Measurements from ENCODE around the gene FOXL3. TPM values are rescaled to one million over a fixed set of nuclear protein-coding genes. Genes with fewer than 3 reads are reported as not detected.

FOXL3 gene
- polyA plus RNA-seq, 1 of the 3 experiments (the other 2 are of a cell fraction): not detected

DNA sequence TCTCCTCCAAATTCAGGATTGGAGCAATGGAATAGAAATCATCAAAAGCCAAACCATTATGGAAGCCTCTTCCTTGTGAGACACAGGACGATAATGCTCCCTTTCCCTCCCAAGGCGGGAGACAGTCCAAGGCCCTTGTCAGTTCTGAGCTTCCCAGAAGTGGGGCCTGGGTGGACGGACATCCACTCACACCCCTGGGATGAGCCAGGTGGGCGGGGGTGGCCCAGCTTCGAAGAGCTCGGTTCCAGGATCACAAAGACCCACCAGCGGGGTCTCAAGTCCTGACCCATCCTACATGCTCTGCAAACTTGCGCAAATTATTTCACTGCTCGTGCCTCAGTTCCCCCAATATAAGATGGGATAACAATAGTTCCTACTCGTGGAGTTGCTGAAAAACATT is 10.1 kb upstream of the FOXL3 start (continued):
- TF ChIP-seq MXI1 (IDR thresholded peaks at IDR 0.05; ENCODE audit: low read depth, low read length) (no peak), GATA2 (CRISPR knock-in tag; IDR thresholded peaks at IDR 0.05) (no peak), TEAD4 (IDR thresholded peaks at IDR 0.05; ENCODE audit: borderline replicate concordance, insufficient read depth) (no peak), GABPA (IDR thresholded peaks at IDR 0.05; ENCODE audit: low read depth) (no peak), YY1 (IDR thresholded peaks at IDR 0.05; ENCODE audit: low read depth) (no peak)
- TF ChIP-seq, protein P1, sequence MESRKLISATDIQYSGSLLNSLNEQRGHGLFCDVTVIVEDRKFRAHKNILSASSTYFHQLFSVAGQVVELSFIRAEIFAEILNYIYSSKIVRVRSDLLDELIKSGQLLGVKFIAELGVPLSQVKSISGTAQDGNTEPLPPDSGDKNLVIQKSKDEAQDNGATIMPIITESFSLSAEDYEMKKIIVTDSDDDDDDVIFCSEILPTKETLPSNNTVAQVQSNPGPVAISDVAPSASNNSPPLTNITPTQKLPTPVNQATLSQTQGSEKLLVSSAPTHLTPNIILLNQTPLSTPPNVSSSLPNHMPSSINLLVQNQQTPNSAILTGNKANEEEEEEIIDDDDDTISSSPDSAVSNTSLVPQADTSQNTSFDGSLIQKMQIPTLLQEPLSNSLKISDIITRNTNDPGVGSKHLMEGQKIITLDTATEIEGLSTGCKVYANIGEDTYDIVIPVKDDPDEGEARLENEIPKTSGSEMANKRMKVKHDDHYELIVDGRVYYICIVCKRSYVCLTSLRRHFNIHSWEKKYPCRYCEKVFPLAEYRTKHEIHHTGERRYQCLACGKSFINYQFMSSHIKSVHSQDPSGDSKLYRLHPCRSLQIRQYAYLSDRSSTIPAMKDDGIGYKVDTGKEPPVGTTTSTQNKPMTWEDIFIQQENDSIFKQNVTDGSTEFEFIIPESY (IDR thresholded peaks at IDR 0.05; ENCODE audit: borderline replicate concordance, low read depth): no peak
- TF ChIP-seq, protein P2, sequence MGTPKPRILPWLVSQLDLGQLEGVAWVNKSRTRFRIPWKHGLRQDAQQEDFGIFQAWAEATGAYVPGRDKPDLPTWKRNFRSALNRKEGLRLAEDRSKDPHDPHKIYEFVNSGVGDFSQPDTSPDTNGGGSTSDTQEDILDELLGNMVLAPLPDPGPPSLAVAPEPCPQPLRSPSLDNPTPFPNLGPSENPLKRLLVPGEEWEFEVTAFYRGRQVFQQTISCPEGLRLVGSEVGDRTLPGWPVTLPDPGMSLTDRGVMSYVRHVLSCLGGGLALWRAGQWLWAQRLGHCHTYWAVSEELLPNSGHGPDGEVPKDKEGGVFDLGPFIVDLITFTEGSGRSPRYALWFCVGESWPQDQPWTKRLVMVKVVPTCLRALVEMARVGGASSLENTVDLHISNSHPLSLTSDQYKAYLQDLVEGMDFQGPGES (IDR thresholded peaks at IDR 0.05; ENCODE audit: low read depth, low read length): no peak

DNA sequence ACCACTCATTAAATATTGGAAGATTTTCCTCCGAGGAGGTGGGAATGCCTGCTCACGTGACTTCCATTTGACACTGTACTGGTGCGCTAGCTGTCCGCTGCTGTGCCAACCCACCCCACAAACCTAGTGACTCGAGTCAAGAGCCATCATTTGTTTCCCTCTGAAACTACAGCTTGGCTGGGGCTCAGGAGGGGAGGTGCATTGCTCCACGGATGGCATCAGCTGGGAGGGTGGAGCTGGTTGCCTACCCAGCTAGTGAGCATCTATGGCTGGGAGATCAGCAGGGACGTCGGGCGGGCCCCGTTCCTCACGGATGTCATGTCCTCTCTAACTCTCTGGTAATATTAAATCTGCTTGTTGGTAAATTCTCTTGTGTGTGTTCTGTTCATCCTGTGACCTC is 9.5 kb upstream of the FOXL3 start:
- no peaks in the 10 kb centered on the region for H4K20me1 ChIP-seq (ENCODE audit: insufficient read depth)
- no peak for DNase-seq

DNA sequence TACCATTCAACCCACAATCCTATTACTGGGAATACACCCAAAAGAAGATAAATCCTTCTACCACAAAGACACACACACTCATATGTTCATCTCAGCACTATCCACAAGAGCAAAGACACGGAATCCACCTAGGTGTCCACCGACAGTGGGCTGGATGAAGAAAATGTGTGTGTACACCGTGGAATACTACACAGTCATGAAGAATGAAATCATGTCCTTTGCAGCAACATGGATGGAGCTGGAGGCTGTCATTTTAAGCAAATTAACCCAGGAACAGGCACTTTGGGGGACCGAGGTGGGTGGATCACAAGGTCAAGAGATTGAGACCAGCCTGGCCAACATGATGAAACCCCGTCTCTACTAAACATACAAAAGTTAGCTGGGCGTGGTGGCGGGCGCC is 8.3 kb upstream of the FOXL3 start:
- DNase-seq: no peak
- H3K36me3 ChIP-seq (replicated peaks in 1 of 2; ENCODE audit: control insufficient read depth in 1 of 2, insufficient read depth in 2 of 2, low read length in 1 of 2): no peaks in the 10 kb centered on the region
- no peak overlapping the region for H3K4me3 ChIP-seq (ENCODE audit: low read depth in 2 of 2, low read length in 1 of 2)
- no peaks in the 10 kb centered on the region for H3K9me3 ChIP-seq
- no peak overlapping the region for H2AFZ ChIP-seq (ENCODE audit: low read depth)
- no peak overlapping the region for H3K9ac ChIP-seq
- H3K4me1 ChIP-seq (ENCODE audit: control insufficient read depth in 1 of 2, insufficient read depth in 2 of 2, low read depth in 1 of 2, low read length in 1 of 2): no peaks in the 10 kb centered on the region
- no peaks in the 10 kb centered on the region for H3K9me2 ChIP-seq
- WGBS (ENCODE audit: low lambda C conversion rate): 49% methylated on average over 8 of the region's 8 CpGs
- ChIA-PET POLR2A (no interaction called here), CTCF (interaction anchor here (1.2 to 1.4 kb wide), 2 partner anchors 9 to 14 kb away, joined by 3 to 6 read pairs; partner anchors contain the start of gene FOXL3)
- peaks cover 74% of the 10 kb centered on the region for H3K27me3 ChIP-seq (ENCODE audit: insufficient read depth)
- H3K79me2 ChIP-seq (ENCODE audit: insufficient read depth): no peaks in the 10 kb centered on the region
- no peak overlapping the region for H3K4me2 ChIP-seq
- H3K27ac ChIP-seq (ENCODE audit: low read depth in 2 of 2, low read length in 1 of 2): no peak overlapping the region
- TF ChIP-seq RAD21 (IDR thresholded peaks at IDR 0.05; ENCODE audit: low read length) (no peak), EZH2phosphoT487 (IDR thresholded peaks at IDR 0.05; ENCODE audit: borderline replicate concordance, low read depth) (no peak), RXRA (IDR thresholded peaks at IDR 0.05; ENCODE audit: borderline replicate concordance, low read depth) (no peak), YY1 (IDR thresholded peaks at IDR 0.05; ENCODE audit: low read depth) (no peak), NFIC (IDR thresholded peaks at IDR 0.05; ENCODE audit: borderline replicate concordance) (no peak), ELF1 (IDR thresholded peaks at IDR 0.05) (no peak), FOSL2 (IDR thresholded peaks at IDR 0.05; ENCODE audit: borderline replicate concordance, low read depth) (no peak)
- TF ChIP-seq, protein P3, sequence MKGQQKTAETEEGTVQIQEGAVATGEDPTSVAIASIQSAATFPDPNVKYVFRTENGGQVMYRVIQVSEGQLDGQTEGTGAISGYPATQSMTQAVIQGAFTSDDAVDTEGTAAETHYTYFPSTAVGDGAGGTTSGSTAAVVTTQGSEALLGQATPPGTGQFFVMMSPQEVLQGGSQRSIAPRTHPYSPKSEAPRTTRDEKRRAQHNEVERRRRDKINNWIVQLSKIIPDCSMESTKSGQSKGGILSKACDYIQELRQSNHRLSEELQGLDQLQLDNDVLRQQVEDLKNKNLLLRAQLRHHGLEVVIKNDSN (IDR thresholded peaks at IDR 0.05; ENCODE audit: borderline replicate concordance, low read depth): no peak
- TF ChIP-seq, protein P4, sequence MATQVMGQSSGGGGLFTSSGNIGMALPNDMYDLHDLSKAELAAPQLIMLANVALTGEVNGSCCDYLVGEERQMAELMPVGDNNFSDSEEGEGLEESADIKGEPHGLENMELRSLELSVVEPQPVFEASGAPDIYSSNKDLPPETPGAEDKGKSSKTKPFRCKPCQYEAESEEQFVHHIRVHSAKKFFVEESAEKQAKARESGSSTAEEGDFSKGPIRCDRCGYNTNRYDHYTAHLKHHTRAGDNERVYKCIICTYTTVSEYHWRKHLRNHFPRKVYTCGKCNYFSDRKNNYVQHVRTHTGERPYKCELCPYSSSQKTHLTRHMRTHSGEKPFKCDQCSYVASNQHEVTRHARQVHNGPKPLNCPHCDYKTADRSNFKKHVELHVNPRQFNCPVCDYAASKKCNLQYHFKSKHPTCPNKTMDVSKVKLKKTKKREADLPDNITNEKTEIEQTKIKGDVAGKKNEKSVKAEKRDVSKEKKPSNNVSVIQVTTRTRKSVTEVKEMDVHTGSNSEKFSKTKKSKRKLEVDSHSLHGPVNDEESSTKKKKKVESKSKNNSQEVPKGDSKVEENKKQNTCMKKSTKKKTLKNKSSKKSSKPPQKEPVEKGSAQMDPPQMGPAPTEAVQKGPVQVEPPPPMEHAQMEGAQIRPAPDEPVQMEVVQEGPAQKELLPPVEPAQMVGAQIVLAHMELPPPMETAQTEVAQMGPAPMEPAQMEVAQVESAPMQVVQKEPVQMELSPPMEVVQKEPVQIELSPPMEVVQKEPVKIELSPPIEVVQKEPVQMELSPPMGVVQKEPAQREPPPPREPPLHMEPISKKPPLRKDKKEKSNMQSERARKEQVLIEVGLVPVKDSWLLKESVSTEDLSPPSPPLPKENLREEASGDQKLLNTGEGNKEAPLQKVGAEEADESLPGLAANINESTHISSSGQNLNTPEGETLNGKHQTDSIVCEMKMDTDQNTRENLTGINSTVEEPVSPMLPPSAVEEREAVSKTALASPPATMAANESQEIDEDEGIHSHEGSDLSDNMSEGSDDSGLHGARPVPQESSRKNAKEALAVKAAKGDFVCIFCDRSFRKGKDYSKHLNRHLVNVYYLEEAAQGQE (IDR thresholded peaks at IDR 0.05; ENCODE audit: low read depth, low read length): no peak
- no peaks in the 10 kb centered on the region for H3F3A ChIP-seq (replicated peaks; ENCODE audit: insufficient read depth)
- no peaks in the 10 kb centered on the region for H4K20me1 ChIP-seq (ENCODE audit: insufficient read depth)

More for the DNA sequence above, 9.5 kb upstream of the FOXL3 start:
- 35% methylated on average over 11 of the region's 11 CpGs for WGBS (ENCODE audit: low lambda C conversion rate)
- Histone ChIP-seq H3F3A (replicated peaks; ENCODE audit: insufficient read depth) (no peaks in the 10 kb centered on the region), H3K4me1 (ENCODE audit: control insufficient read depth in 1 of 2, insufficient read depth in 2 of 2, low read depth in 1 of 2, low read length in 1 of 2) (no peaks in the 10 kb centered on the region), H3K4me3 (ENCODE audit: low read depth in 2 of 2, low read length in 1 of 2) (no peak overlapping the region), H3K4me2 (no peak overlapping the region), H3K27me3 (ENCODE audit: insufficient read depth) (peaks cover 62% of the 10 kb centered on the region), H3K9me2 (no peaks in the 10 kb centered on the region), H2AFZ (ENCODE audit: low read depth) (no peak overlapping the region), H3K79me2 (ENCODE audit: insufficient read depth) (no peaks in the 10 kb centered on the region), H3K27ac (ENCODE audit: low read depth in 2 of 2, low read length in 1 of 2) (no peak overlapping the region), H3K9ac (no peak overlapping the region), H3K36me3 (replicated peaks in 1 of 2; ENCODE audit: control insufficient read depth in 1 of 2, insufficient read depth in 2 of 2, low read length in 1 of 2) (no peaks in the 10 kb centered on the region), H3K9me3 (no peaks in the 10 kb centered on the region)
- TF ChIP-seq GABPA (IDR thresholded peaks at IDR 0.05; ENCODE audit: low read depth): no peak
- TF ChIP-seq POLR2AphosphoS5 (IDR thresholded peaks at IDR 0.05; ENCODE audit: low read depth, low read length): no peak
- ChIA-PET POLR2A (no interaction called here), CTCF (interaction anchor here (6.9 kb wide), 1 partner anchor 14 kb away, joined by 51 read pairs; no protein-coding TSS in a partner anchor)
